22Rv1 (cell line): ENCODE measurements around the gene RFC2.

ENCODE experiments used
- CTCF ChIP-seq: fragments of 450-650 bp; IDR thresholded peaks from 2 replicates; pipeline ENCODE4 v1.5.1; 2017; ENCODE audit warnings: mild to moderate bottlenecking
- ZFX ChIP-seq: fragments of 450-650 bp; IDR thresholded peaks from 2 replicates; pipeline ENCODE4 v1.6.1; 2017; ENCODE audit warnings: antibody characterized with exemption, borderline replicate concordance

GRCh38 chr7:74226633-74227032 lies 27.6 kb downstream of the RFC2 start:
- no peak for TF ChIP-seq ZFX
- no peak for TF ChIP-seq CTCF
